ENCODE data around the gene NUDT15.

GRCh38 chr13:48043789-48044503 lies 6.4 kb downstream of the NUDT15 start:
- no peak for TF ChIP-seq EZH2 (IDR thresholded peaks at IDR 0.05; ENCODE audit: borderline replicate concordance, insufficient read depth, low read length, poor library complexity, severe bottlenecking)
- no peak for TF ChIP-seq EP300 (conservative IDR thresholded peaks at IDR 0.05; ENCODE audit: poor library complexity, severe bottlenecking)
- no peak for TF ChIP-seq REST (IDR thresholded peaks at IDR 0.05; ENCODE audit: borderline replicate concordance)
